Activated T-helper 17 cell treated with anti-CD3 and anti-CD28 coated beads, Interleukin-2, amount 50 U/mL, for 72 hours (primary cell): ENCODE results near the gene TNP2. TPM values are rescaled to one million over a fixed set of nuclear protein-coding genes. Genes with fewer than 3 reads are reported as not detected.
"Not testable (repeated sequence)": the region's sequence is repeated elsewhere in the genome, so short reads cannot be mapped to it uniquely, and the experiment has no call there.

Experiments used
- ATAC-seq: fragments of 150-1000 bp; cut with Tn5 transposase; replicated peaks from 2 replicates; pipeline ENCODE4 v1.10.0; 2021; ENCODE audit warnings: mild to moderate bottlenecking, moderate library complexity
- H3K27ac Mint-ChIP-seq: one replicate; pipeline ENCODE4 v1.8.0; 2022; ENCODE audit warnings: mixed read lengths
- H3K27me3 Mint-ChIP-seq: one replicate; pipeline ENCODE4 v1.8.0; 2022; ENCODE audit warnings: mixed read lengths
- H3K36me3 Mint-ChIP-seq: one replicate; pipeline ENCODE4 v1.8.0; 2022; ENCODE audit warnings: low read depth, mild to moderate bottlenecking, mixed read lengths
- H3K4me1 Mint-ChIP-seq: one replicate; pipeline ENCODE4 v1.8.0; 2022; ENCODE audit warnings: mixed read lengths
- H3K4me3 Mint-ChIP-seq: one replicate; pipeline ENCODE4 v1.8.0; 2022; ENCODE audit warnings: mild to moderate bottlenecking, mixed read lengths
- H3K9me3 Mint-ChIP-seq: one replicate; pipeline ENCODE4 v1.8.0; 2022; ENCODE audit warnings: mixed read lengths
- total RNA-seq, 2 donors: library from RNA; stranded (reverse); gene quantifications; one replicate each; pipeline ENCODE4 v1.2.3, GENCODE V29; 2022

The TNP2 gene
- total RNA-seq, 2 donors from 2014 or later, result not detected

- H3K27me3 Mint-ChIP-seq, result no peaks in the 10 kb centered on the region
- no peak for ATAC-seq
- H3K9me3 Mint-ChIP-seq, result no peaks in the 10 kb centered on the region
- peak overlapping the region; percentile 77 for H3K4me3 Mint-ChIP-seq
- no peaks in the 10 kb centered on the region for H3K36me3 Mint-ChIP-seq
- H3K27ac Mint-ChIP-seq, result peak overlapping the region; percentile 97
- H3K4me1 Mint-ChIP-seq, result peaks cover 17% of the 10 kb centered on the region
Measured at GRCh38 chr16:11234884-11235702, 34.0 kb downstream of the TNP2 start.

GRCh38 chr16:11233727-11234376, 35.3 kb downstream of the TNP2 start:
- peak overlapping the region; percentile 77 for H3K4me3 Mint-ChIP-seq
- H3K27ac Mint-ChIP-seq, result peak overlapping the region; percentile 97
- H3K36me3 Mint-ChIP-seq, result no peaks in the 10 kb centered on the region
- H3K4me1 Mint-ChIP-seq, result peaks cover 17% of the 10 kb centered on the region
- ATAC-seq, result peak; percentile 71
- no peaks in the 10 kb centered on the region for H3K27me3 Mint-ChIP-seq
- no peaks in the 10 kb centered on the region for H3K9me3 Mint-ChIP-seq

GRCh38 chr16:11232852-11233726, 36.0 kb downstream of the TNP2 start:
- no peaks in the 10 kb centered on the region for H3K9me3 Mint-ChIP-seq
- peak overlapping the region; percentile 77 for H3K4me3 Mint-ChIP-seq
- H3K27me3 Mint-ChIP-seq, result no peaks in the 10 kb centered on the region
- peaks cover 24% of the 10 kb centered on the region for H3K4me1 Mint-ChIP-seq
- peak overlapping the region; percentile 97 for H3K27ac Mint-ChIP-seq
- ATAC-seq, result peak; percentile 85
- H3K36me3 Mint-ChIP-seq, result no peaks in the 10 kb centered on the region

GRCh38 chr16:11232302-11232851, 36.7 kb downstream of the TNP2 start:
- no peaks in the 10 kb centered on the region for H3K27me3 Mint-ChIP-seq
- H3K4me3 Mint-ChIP-seq, result peak overlapping the region; percentile 77
- no peaks in the 10 kb centered on the region for H3K9me3 Mint-ChIP-seq
- H3K27ac Mint-ChIP-seq, result peak overlapping the region; percentile 97
- ATAC-seq, result no peak
- peaks cover 24% of the 10 kb centered on the region for H3K4me1 Mint-ChIP-seq
- H3K36me3 Mint-ChIP-seq, result no peaks in the 10 kb centered on the region

- peaks cover 24% of the 10 kb centered on the region for H3K4me1 Mint-ChIP-seq
- peak overlapping the region; percentile 77 for H3K4me3 Mint-ChIP-seq
- H3K36me3 Mint-ChIP-seq, result no peaks in the 10 kb centered on the region
- no peaks in the 10 kb centered on the region for H3K9me3 Mint-ChIP-seq
- no peak for ATAC-seq
- no peaks in the 10 kb centered on the region for H3K27me3 Mint-ChIP-seq
- H3K27ac Mint-ChIP-seq, result peak overlapping the region; percentile 97
Measured at GRCh38 chr16:11231367-11231970, 37.7 kb downstream of the TNP2 start.

GRCh38 chr16:11229906-11230305, 39.2 kb downstream of the TNP2 start:
- Mint-ChIP-seq H3K27me3 (no peaks in the 10 kb centered on the region), H3K4me3 (no peak overlapping the region), H3K4me1 (peaks cover 23% of the 10 kb centered on the region), H3K36me3 (no peaks in the 10 kb centered on the region), H3K9me3 (no peaks in the 10 kb centered on the region), H3K27ac (peak overlapping the region; percentile 10)
- no peak for ATAC-seq

- H3K4me1 Mint-ChIP-seq, result peaks cover 19% of the 10 kb centered on the region
- ATAC-seq, result no peak
- no peaks in the 10 kb centered on the region for H3K9me3 Mint-ChIP-seq
- no peaks in the 10 kb centered on the region for H3K27me3 Mint-ChIP-seq
- peak overlapping the region; percentile 10 for H3K27ac Mint-ChIP-seq
- H3K36me3 Mint-ChIP-seq, result no peaks in the 10 kb centered on the region
- H3K4me3 Mint-ChIP-seq, result no peak overlapping the region
Measured at GRCh38 chr16:11229432-11229831, 39.7 kb downstream of the TNP2 start.

GRCh38 chr16:11225677-11226549, 43.2 kb downstream of the TNP2 start:
- no peaks in the 10 kb centered on the region for H3K9me3 Mint-ChIP-seq
- H3K4me3 Mint-ChIP-seq, result peak overlapping the region; percentile 63
- no peaks in the 10 kb centered on the region for H3K36me3 Mint-ChIP-seq
- H3K27me3 Mint-ChIP-seq, result no peaks in the 10 kb centered on the region
- H3K27ac Mint-ChIP-seq, result peak overlapping the region; percentile 82
- peaks cover 24% of the 10 kb centered on the region for H3K4me1 Mint-ChIP-seq
- no peak for ATAC-seq

GRCh38 chr16:11224894-11225676, 44.0 kb downstream of the TNP2 start:
- Mint-ChIP-seq H3K4me3 (peak overlapping the region; percentile 63), H3K4me1 (peaks cover 26% of the 10 kb centered on the region), H3K9me3 (no peaks in the 10 kb centered on the region), H3K27me3 (no peaks in the 10 kb centered on the region), H3K27ac (peak overlapping the region; percentile 82), H3K36me3 (no peaks in the 10 kb centered on the region)
- ATAC-seq, result peak; percentile 83

- H3K27me3 Mint-ChIP-seq, result no peaks in the 10 kb centered on the region
- peak overlapping the region; percentile 82 for H3K27ac Mint-ChIP-seq
- H3K36me3 Mint-ChIP-seq, result no peaks in the 10 kb centered on the region
- no peaks in the 10 kb centered on the region for H3K9me3 Mint-ChIP-seq
- H3K4me3 Mint-ChIP-seq, result peak overlapping the region; percentile 63
- H3K4me1 Mint-ChIP-seq, result peaks cover 28% of the 10 kb centered on the region
- peak; percentile 59 for ATAC-seq
Measured at GRCh38 chr16:11224096-11224893, 44.8 kb downstream of the TNP2 start.

GRCh38 chr16:11220507-11220906, 48.6 kb downstream of the TNP2 start:
- H3K4me3 Mint-ChIP-seq, ATAC-seq, H3K36me3 Mint-ChIP-seq, H3K27me3 Mint-ChIP-seq, H3K9me3 Mint-ChIP-seq, H3K27ac Mint-ChIP-seq: not testable (repeated sequence)
- peaks cover 17% of the 10 kb centered on the region for H3K4me1 Mint-ChIP-seq

- peaks cover 4% of the 10 kb centered on the region for H3K9me3 Mint-ChIP-seq
- H3K27ac Mint-ChIP-seq, result no peak overlapping the region
- no peak for ATAC-seq
- no peaks in the 10 kb centered on the region for H3K27me3 Mint-ChIP-seq
- H3K36me3 Mint-ChIP-seq, result no peaks in the 10 kb centered on the region
- no peak overlapping the region for H3K4me3 Mint-ChIP-seq
- peaks cover 17% of the 10 kb centered on the region for H3K4me1 Mint-ChIP-seq
Measured at GRCh38 chr16:11219178-11219577, 49.9 kb downstream of the TNP2 start.
